NB4 (cell line): ENCODE results near the gene SLF2.

Source experiments
- MYC ChIP-seq: IDR thresholded peaks from 2 replicates; pipeline ENCODE4 v1.6.1; 2011; ENCODE audit warnings: low read depth, low read length
- POLR2A ChIP-seq: IDR thresholded peaks from 2 replicates; pipeline ENCODE4 v1.6.1; 2011; ENCODE audit warnings: mild to moderate bottlenecking; ENCODE audit not compliant: insufficient read length; ENCODE audit errors: extremely low read depth
- TF ChIP-seq, protein P1 (sequence below): IDR thresholded peaks from one replicate; pipeline ENCODE4 v1.5.1; 2012; ENCODE audit warnings: low read depth, low read length
- TF ChIP-seq, protein P2 (sequence below): IDR thresholded peaks from 2 replicates; pipeline ENCODE4 v1.6.1; 2011; ENCODE audit warnings: low read depth, low read length

DNA sequence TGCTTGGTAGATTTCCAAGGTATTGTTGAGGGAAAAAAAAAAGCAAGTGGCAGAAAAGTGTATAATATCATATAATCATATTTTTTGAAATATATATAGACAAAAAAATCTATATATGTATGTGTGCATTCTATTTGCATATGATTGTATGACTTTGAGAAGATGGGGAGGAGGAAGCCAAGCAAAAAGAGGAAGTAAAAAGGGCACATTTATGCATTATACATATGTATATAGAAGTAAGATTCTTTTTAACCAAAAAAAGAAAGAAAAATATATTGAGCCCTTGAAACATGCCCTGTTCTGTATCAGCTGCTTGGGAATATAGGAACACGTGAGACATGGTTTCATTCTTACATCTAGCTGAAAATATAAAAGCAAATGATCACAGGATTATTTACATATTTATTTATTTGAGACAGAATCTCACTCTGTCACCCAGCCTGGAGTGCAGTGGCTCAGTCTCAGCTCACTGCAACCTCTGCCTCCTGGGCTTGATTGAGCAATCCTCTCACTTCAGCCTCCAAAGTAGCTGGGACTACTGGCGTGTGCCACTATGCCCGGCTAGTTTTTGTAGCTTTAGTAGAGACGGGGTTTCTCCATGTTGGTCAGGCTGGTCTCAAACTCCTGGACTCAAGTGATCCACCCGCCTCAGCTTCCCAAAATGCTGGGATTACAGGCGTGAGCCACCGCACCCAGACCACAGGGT is 18.0 kb upstream of the SLF2 start:
- TF ChIP-seq, protein P1, sequence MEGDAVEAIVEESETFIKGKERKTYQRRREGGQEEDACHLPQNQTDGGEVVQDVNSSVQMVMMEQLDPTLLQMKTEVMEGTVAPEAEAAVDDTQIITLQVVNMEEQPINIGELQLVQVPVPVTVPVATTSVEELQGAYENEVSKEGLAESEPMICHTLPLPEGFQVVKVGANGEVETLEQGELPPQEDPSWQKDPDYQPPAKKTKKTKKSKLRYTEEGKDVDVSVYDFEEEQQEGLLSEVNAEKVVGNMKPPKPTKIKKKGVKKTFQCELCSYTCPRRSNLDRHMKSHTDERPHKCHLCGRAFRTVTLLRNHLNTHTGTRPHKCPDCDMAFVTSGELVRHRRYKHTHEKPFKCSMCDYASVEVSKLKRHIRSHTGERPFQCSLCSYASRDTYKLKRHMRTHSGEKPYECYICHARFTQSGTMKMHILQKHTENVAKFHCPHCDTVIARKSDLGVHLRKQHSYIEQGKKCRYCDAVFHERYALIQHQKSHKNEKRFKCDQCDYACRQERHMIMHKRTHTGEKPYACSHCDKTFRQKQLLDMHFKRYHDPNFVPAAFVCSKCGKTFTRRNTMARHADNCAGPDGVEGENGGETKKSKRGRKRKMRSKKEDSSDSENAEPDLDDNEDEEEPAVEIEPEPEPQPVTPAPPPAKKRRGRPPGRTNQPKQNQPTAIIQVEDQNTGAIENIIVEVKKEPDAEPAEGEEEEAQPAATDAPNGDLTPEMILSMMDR: no peak
- TF ChIP-seq POLR2A (no peak), MYC (no peak)
- TF ChIP-seq, protein P2, sequence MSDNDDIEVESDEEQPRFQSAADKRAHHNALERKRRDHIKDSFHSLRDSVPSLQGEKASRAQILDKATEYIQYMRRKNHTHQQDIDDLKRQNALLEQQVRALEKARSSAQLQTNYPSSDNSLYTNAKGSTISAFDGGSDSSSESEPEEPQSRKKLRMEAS: 0 out of 2 replicates have a peak, but pooled peaks have one; percentile 24
